GM10266 (cell line): Measurements from ENCODE around the gene HOXB6.

Experiments used
- DNase-seq: peaks from one replicate; pipeline ENCODE4 v3.0.0; 2012; ENCODE audit errors: extremely low spot score
- CTCF ChIP-seq: IDR thresholded peaks from 2 replicates; pipeline ENCODE4 v1.5.1; 2012; ENCODE audit warnings: mild to moderate bottlenecking, low read depth; ENCODE audit not compliant: control insufficient read depth, insufficient read depth; ENCODE audit errors: missing control alignments

Gene HOXB6

GRCh38 chr17:48593840-48594537 is 10.8 kb downstream of the HOXB6 start:
- peak; percentile 93 for DNase-seq
- TF ChIP-seq CTCF, result peak; percentile 96

- DNase-seq, result no peak
- no peak for TF ChIP-seq CTCF
Observed at GRCh38 chr17:48593126-48593829, 11.5 kb downstream of the HOXB6 start, which contains the start of gene HOXB5. Gene HOXB5, minus strand, starts transcription at chr17:48593779. Its CDS starts 97 bp downstream, at chr17:48593682.

- TF ChIP-seq CTCF, result no peak
- DNase-seq, result no peak
Observed at GRCh38 chr17:48592577-48592976, 12.2 kb downstream of the HOXB6 start.

GRCh38 chr17:48592057-48592514 is 12.7 kb downstream of the HOXB6 start:
- DNase-seq, result no peak
- TF ChIP-seq CTCF, result no peak

- DNase-seq, result no peak
- TF ChIP-seq CTCF, result no peak
Observed at GRCh38 chr17:48591255-48592056, 13.3 kb downstream of the HOXB6 start.

GRCh38 chr17:48590607-48591161 is 14.1 kb downstream of the HOXB6 start:
- no peak for TF ChIP-seq CTCF
- DNase-seq, result no peak
